ENCODE data around the gene CYP4A22.
"Not testable (repeated sequence)": the region's sequence is repeated elsewhere in the genome, so short reads cannot be mapped to it uniquely, and the experiment has no call there.

Gene CYP4A22

GRCh38 chr1:47157957-47158356 is 20.7 kb downstream of the CYP4A22 start:
- DNase-seq, result not testable (repeated sequence)

- no peak for DNase-seq
These were observed 23.5 kb downstream of the CYP4A22 start for GRCh38 chr1:47160716-47161115.

DNA sequence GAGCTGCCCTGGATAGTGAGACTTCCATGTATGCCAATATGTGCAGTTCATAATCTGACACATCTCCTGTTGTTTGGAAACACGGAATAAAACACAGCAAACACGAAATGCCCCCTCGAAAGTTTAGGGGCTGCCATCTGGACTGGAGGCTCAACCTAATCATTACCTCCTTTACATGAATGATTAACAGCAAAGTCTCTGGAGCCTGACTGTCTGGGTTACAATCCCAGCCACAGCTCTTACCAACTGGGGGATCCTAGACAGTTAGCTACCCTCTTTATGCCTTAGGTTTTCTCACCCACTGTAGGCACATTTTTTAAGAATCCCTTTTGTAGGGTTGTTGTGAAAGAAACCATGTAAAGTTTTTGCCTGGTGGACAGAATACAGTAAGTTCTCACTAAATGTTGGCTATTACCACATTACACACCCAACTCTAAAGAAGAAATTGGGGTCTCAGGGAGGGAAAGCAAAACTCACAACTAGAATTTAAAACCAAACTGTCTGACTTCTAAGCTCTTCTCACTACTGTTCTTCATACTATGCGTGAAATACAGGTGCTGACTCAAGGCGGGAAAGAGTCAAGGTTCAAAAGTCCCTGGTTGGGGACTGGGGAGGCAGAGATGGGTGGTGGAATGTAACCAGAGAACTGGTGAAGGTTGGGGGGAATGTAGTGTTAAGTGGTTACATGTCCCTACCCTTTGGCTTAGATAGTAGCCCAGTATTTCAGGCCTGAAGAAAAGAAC is 24.2 kb downstream of the CYP4A22 start:
- DNase-seq, result no peak

- DNase-seq, result no peak
These were observed 27.3 kb downstream of the CYP4A22 start for GRCh38 chr1:47164552-47164951.

DNA sequence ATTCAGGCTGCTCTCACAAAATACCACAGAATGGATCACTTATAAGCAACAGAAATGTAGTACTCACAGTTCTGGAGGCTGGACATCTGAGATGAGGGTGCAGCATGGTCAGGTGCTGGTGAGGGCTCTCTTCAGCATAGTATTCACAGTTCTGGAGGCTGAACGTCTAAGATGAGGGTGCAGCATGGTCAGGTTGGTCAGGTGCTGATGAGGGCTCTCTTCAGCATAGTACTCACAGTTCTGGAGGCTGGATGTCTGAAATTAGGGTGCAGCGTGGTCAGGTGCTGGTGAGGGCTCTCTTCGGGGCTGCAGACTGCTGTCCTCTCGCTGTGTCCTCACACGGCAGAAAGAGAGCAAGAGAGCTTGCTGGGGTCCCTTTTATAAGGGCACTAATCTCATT is 35.5 kb downstream of the CYP4A22 start:
- no peak for DNase-seq

- DNase-seq, result no peak
These were observed 37.4 kb downstream of the CYP4A22 start for GRCh38 chr1:47174656-47175020.

GRCh38 chr1:47175227-47175934 is 38.1 kb downstream of the CYP4A22 start:
- no peak for DNase-seq

GRCh38 chr1:47178020-47178419 is 40.8 kb downstream of the CYP4A22 start:
- no peak for DNase-seq

GRCh38 chr1:47178654-47179016 is 41.4 kb downstream of the CYP4A22 start:
- no peak for DNase-seq

GRCh38 chr1:47179017-47179987 is 42.1 kb downstream of the CYP4A22 start:
- peak; percentile 35 to 51 (median 42) for DNase-seq

- DNase-seq, result no peak
These were observed 42.8 kb downstream of the CYP4A22 start for GRCh38 chr1:47179988-47180563.

- no peak for DNase-seq
These were observed 43.4 kb downstream of the CYP4A22 start for GRCh38 chr1:47180603-47181094.

DNA sequence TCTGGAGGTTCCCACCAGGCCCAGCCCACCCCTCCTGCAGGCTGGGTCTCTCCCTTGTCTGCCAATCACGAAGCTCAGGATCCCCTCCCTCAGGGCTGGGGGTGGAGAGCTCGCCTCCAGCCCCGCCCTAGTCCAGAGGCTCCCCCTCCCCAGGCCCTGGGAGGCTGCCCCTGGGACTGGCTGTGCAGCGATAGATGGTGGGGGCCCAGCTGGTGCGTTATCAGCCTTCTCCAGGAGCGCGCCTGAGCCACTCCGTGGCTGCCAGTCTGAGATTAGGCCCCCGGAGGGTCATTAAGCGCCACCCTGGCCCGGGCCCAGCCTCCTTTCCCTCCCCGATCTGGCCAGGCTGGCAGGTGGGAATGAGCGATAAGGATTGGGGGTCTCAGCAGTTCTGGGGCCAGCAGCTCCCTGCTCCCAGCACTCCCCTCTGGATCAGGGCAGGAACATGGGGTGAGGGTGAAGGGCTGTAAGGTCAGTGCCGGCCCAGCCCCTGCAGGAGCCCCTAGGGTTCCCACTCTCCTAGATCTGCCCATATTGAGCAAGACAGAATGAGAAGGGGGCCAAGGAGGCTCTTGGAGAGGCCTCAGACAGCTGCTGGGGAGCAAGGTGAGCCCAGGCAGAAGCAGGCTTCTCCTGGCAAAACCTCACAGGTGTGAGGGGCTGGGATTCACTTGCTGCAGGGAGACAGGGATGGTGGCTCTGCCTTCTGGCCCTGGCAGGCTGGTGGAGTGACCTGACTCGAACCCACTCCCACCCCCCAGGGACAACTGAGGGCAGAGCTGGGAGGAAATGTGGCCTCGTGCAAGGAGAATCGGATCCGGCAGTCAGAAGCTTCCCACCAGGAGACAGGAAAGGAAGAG is 44.1 kb downstream of the CYP4A22 start:
- DNase-seq, result no peak

DNA sequence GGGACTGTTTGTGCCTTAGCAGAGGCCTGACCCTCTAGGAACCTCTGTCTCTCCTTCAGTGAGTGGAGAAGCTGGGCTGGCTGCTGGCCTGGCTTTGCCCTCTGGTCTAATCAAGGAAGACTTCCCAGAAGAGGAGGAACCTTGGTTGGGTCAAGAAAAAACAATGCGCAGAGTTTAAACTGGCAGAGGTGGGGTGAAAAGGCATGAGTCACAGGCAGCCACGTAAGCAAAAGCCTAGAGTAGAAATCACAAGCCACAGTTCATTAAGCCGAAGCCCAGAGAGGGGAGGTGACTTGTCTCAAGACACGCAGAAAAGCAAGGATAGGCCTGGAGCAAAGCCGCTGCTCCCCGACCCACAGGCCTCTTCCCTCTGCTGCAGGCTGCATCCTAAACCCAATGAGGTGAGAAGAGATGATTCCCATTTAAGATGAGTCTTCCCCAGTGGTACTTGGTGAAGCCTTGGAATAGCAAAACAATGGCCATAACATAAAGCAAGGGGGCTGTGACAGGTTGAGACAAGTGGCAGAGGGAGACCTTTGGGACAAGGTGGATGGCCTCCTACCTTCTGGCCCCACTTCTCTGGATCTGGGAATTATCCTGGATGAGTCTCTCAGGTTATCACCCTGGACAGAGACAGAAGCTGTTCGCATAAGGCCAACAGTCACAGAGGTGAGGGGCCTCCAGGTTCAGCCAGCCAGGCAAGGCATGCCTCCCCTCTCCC is 44.9 kb downstream of the CYP4A22 start:
- no peak for DNase-seq

GRCh38 chr1:47182676-47183235 is 45.5 kb downstream of the CYP4A22 start:
- DNase-seq, result no peak

GRCh38 chr1:47183308-47184089 is 46.3 kb downstream of the CYP4A22 start:
- no peak for DNase-seq

DNA sequence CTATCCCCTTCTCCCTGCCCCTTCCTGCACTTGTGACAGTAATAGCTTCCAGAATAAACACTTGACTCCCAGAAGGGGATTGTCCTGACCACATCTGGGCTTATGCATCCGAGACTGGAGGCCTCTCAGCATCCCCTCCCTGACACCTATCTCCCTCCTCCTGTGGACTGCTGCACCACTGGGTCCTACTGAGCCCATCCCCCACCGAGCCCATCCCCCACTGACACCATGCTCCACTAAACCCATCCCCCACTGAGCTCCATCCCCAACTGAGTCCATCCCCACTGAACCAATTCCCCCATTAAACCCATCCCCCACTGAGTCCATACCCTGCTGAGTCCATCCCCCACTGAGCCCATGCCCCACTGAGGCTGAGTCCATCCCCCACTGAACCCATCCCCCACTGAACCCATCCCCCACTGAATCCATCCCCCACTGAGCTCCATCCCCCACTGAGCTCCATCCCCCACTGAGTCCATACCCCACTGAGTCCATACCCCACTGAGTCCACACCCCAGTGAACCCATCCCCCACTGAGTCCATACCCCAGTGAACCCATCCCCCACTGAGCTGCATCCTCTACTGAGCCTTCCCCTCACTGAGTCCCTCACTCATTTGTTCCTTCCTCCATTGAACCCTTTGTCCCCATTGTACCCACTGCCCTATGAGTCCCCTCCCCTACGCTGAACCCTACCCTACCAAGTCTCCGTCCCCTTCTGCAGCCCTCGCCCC is 47.0 kb downstream of the CYP4A22 start:
- no peak for DNase-seq

DNA sequence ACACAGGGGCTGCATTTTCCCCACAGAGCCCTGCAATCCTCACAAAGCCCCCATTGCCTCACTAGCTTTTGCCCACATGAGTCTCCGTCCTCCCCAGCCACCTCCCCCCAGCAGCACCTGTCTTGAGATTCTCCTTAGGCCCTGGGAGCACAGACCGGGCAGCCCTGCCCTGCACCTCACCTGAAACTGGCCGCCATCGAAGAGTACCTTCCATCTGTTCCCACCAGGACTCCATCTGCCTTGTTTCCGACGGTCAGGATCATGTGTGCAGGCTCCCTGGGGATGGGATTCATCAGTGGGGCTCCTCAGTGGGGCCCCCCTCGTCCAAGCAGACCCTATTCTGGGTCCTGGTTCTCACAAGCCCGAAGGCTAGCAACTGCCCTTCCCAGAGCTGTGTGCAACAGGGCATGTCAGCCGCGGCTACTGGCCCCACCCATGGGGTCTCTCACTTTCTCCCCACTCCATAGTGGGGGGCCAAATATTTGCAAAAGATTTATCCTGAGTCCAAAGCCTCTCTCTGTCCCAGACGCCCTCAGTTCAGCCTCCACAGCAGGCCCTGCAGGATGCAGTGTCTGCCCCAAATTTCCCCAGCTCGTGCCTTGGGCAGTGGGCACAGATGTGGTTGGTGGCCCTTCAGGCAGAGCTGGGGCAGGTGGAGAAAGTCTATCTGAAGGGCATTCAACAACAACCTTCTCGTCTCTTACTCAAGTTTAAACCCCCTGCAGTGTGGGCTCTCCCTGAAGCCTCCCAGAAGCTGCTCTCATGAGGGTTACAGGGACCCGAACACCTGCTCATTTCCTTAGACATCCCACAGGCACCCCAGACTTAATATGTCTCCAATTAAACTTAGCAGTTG is 47.8 kb downstream of the CYP4A22 start:
- no peak for DNase-seq

Data from activated CD4-positive, CD25-positive, alpha-beta regulatory T cell (primary cell).